ENCODE data around the gene MAP3K21. TPM values are rescaled to one million over a fixed set of nuclear protein-coding genes. Genes with fewer than 3 reads are reported as not detected.

MAP3K21 gene
- total RNA-seq, 2 donors from 2014 or later: 2.7 to 4.2 TPM

DNA sequence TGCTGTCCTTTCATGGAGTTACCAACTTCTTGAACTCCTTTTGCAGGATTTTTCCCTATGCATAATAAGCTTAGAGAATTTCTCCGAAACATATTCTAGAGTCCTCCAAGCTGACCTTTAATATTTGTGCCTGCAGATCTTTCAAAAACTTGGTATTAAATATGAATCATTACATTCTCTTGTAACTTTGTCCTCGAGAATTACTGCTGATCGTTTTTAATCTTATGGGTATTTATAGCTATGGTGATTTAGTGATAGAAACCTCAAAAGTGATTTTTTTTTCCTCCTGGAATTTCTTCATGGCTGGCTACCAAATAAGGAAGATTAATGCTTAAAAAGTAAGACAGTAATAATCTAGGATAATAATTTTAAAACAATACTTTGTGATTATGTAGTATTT is 39.1 kb downstream of the MAP3K21 start:
- Mint-ChIP-seq H3K36me3 (no peaks in the 10 kb centered on the region), H3K27ac (no peak overlapping the region), H3K9me3 (no peaks in the 10 kb centered on the region)
- ATAC-seq (no peak), DNase-seq (ENCODE audit: low spot score in 2 of 2) (no peak)

DNA sequence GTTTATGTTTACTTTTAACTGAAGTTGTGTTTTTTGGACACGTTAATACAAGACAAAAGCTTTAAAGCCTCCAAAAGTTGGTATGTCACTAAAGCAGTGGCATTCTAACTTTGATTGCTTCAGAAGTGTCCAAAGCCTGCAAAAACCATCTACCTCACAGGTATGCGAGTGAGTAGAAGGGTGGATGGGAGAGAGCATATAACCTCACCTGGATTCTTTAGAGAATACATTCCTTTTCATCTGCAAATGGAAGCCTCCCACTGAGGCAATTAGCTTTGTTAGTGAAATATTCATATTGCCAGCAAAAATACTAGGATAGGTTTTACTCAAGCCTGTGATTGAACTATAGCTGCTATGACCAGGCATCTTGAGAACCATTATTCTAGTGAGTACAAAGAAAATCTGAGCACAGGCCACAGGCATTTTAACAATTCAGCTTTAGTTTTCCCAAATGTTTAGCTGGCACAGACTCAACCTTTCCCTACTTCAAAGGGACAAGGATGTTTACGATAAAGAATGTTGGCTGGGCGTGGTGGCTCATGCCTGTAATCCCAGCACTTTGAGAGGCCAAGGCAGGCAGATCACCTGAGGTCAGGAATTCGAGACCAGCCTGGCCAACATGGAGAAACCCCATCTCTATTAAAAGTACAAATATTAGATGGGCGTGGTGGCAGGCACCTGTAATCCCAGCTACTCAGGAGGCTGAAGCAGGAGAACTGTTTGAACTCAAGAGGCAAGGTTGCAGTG is 39.7 kb downstream of the MAP3K21 start:
- H3K36me3 Mint-ChIP-seq: no peaks in the 10 kb centered on the region
- DNase-seq (ENCODE audit: low spot score in 2 of 2) (no peak), ATAC-seq (no peak)
- no peak overlapping the region for H3K27ac Mint-ChIP-seq
- H3K9me3 Mint-ChIP-seq: no peaks in the 10 kb centered on the region

DNA sequence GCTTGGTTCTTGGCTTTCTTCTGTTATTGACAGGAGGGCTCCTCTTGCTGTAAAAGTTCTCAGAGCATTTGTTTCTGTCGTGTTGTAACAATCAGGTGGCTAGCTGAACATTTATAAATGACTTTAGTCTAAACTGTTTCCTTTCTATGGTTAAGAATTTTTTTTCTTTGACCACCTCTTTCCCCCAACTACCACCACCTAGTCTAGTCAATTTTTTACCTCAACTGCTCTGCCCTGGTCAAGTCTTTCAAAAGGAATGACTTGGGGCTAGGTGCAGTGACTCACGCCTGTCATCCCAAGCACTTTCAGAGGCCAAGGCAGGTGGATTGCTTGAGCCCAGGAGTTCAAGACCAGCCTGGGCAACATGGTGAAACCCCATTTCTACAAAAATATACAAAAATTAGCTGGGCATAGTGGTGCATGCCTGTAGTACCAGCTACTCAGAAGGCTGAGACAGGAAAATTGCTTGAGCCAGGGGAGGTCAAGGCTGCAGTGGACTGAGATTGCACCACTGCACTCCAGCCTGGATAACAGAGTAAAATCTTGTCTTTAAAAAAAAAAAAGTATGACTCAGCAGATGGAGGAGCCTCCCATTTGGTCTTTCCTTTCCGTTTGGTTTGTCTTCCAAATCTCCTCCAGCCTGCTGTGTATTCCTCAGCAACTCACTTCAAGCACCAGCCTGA is 40.7 kb downstream of the MAP3K21 start:
- no peak for DNase-seq (ENCODE audit: low spot score in 2 of 2)
- Mint-ChIP-seq H3K36me3 (no peaks in the 10 kb centered on the region), H3K9me3 (no peaks in the 10 kb centered on the region), H3K27ac (no peak overlapping the region)
- no peak for ATAC-seq

DNA sequence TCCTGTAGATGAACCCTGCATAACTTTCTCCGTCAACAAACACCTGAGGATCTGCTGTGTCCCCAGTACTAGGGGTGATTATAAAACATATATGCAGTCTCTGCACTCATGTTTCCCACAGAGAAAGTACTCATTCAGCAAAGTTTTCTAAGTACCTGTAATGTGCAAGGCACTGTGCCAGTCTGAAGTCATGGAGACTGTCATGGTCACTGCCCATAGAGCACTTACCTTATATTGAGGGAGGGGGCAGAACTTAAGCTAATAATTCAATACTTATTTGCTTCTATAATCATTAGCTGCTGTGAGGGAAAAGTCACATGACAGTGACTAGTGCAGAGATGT is 41.2 kb downstream of the MAP3K21 start:
- no peaks in the 10 kb centered on the region for H3K9me3 Mint-ChIP-seq
- no peaks in the 10 kb centered on the region for H3K36me3 Mint-ChIP-seq
- H3K27ac Mint-ChIP-seq: no peak overlapping the region
- DNase-seq (ENCODE audit: low spot score in 2 of 2): no peak
- no peak for ATAC-seq

DNA sequence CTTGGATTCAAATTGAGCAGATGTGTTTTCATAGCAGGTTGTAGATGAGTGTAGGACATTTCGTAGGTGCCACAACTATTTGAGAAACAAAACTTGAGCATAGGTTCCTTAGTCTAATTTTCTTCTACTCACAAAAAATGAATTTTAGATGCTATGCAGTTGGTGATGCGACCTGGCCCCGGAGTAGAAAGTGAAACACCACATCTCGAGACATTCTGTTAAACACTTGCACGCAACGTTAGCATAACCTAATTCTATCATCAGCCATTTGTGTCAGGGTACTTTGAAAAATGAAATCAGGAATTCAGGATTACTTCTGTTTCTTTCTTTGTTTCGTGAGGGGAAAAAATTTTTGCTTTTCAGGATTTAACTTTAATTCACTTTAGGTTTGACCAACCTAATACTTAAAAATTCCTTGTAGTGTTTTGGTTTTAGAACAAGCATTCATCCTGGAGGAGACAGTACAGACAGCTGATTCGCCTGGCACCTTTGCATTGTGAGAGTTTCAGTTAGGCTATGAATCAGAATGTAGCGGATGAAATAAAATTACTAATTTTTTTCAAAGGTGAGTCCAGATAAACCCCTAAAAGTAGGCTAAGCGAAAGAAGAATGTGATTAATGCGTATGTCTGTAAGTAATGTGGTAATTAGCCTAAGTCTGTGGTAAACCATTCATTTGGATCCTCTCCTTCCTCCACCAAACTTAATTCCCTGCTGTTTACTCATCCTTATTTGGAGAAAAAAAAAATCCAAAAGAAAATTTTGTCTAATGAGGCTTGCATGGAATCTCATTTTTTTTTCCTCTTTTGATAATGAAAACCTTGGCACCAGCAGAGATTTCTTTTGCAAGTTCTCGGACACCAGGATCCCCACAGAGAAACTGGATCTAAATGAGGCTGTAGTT is 44.9 kb downstream of the MAP3K21 start:
- H3K36me3 Mint-ChIP-seq: no peaks in the 10 kb centered on the region
- no peaks in the 10 kb centered on the region for H3K9me3 Mint-ChIP-seq
- no peak overlapping the region for H3K27ac Mint-ChIP-seq
- no peak for DNase-seq (ENCODE audit: low spot score in 2 of 2)
- ATAC-seq: no peak

DNA sequence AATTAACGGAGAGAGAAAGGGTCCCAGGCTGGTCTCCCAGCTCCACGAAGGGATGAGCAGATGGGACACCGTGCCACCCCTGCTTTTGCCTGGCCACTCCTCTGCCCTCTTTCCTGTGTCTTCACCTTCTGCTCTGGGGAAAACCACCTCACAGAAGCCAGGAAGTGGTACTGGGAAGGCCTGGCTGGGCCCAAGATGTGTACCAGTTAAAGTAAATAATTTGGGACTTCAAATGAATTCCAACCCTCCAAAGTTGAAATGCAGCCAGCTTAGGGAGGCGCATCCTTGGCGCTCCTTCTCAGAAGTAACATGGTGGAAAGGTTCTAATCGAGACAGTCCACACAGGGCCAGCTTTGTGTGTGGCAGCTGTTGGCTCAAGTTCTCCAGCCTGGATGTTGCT is 45.7 kb downstream of the MAP3K21 start:
- ATAC-seq: no peak
- no peaks in the 10 kb centered on the region for H3K9me3 Mint-ChIP-seq
- H3K27ac Mint-ChIP-seq: no peak overlapping the region

DNA sequence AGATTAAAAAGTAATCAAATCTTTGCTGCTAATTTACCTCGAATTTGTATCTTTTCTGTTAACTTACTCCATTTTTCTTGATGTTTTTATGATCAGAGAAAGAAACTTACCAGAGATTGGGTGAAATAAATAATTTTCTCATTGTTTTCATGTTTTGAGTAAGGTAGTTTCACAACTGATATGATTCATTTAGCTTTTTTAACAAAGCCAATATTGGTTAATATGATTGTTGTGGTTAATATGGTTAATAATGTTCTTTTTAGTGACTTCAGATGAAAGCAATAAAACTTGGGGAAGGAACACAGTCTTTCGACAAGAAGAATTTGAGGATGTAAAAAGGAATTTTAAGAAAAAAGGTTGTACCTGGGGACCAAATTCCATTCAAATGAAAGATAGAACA is 48.1 kb downstream of the MAP3K21 start:
- ATAC-seq (no peak), DNase-seq (ENCODE audit: low spot score in 2 of 2) (no peak)
- no peaks in the 10 kb centered on the region for H3K36me3 Mint-ChIP-seq
- H3K27ac Mint-ChIP-seq: no peak overlapping the region
- no peaks in the 10 kb centered on the region for H3K9me3 Mint-ChIP-seq

More for the DNA sequence above, 45.7 kb downstream of the MAP3K21 start:
- DNase-seq (ENCODE audit: low spot score in 2 of 2): no peak
- no peaks in the 10 kb centered on the region for H3K36me3 Mint-ChIP-seq

DNA sequence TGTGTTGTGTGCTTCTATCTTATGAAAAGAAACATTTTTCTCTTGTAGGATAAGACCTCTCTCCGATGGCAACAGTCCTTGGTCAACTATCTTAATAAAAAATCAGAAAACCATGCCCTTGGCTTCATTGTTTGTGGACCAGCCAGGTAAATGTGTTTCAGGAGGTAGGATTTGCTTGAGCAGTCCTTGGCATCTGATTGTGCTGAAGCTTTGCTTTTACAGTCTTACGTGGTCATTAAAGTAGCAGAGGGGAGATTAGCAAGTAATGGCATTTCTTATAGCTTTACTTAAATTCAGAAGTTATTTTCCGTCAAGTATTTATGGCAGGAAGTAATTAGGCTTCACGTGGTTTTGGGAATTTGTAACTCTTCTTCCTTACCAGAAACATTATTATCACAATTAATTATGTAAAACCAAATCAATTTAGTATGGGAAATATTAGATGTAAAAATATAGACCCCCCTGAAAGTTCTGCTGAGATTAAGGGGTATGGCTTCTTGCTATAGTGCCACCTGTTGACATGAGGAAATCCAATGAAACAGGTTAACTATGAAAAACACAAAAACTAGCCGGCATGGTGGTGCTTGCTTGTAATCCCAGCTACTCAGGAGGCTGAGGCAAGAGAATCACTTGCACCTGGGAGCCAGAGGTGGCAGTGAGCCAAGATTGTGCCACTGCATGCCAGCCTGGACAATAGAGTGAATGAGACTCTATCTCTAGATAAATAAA is 49.0 kb downstream of the MAP3K21 start:
- DNase-seq (ENCODE audit: low spot score in 2 of 2) (no peak), ATAC-seq (no peak)
- H3K27ac Mint-ChIP-seq: no peak overlapping the region
- no peaks in the 10 kb centered on the region for H3K36me3 Mint-ChIP-seq
- H3K9me3 Mint-ChIP-seq: no peaks in the 10 kb centered on the region

DNA sequence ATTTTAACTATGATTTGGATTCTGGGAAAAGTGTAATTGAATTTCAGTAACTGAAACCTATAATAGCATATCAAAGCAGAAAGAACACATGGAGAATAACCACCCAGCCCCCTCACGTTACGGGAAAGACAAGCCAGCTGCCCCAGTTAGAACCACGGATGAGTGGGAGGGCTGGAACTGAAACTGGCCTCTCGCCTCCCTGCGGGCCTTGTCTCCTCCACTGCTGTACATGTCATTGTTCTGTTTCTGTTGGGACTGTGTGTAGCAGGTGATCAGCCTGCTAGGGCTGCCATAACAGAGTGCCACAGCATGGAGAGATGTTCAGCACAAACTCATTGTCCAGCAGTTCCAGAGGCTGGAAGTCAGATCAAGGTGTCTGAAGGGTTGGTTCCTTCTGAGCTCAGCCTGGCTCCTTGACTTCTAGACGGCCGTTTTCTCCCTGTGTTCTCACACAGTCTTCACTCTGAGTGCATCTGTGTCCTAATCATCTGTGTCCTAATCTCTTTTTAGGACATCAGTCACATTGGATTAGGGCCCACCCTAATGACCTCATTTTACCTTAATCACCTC is 52.4 kb downstream of the MAP3K21 start:
- ATAC-seq (no peak), DNase-seq (ENCODE audit: low spot score in 2 of 2) (no peak)
- Mint-ChIP-seq H3K9me3 (no peaks in the 10 kb centered on the region), H3K27ac (no peak overlapping the region), H3K36me3 (peaks cover 5 to 10% of the 10 kb centered on the region in 2 donors)

DNA sequence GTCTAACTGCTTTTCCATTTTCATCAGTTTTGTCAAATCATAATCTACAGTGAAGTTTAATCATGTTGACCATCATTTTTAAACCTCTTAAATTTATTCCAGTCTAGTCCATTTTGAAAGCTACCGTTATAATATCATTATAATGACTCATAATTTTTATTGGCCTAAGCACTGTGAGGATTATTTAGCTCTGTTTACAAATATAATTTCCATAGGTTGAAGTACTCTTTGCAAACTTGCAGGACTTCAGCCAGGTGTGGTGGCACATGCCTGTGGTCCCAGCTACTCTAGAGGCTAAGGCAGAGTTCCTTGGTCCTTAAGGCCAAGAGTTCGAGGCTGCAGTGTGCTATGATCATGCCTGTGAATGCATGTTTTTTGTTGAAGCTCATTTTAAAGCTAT is 54.3 kb downstream of the MAP3K21 start:
- H3K27ac Mint-ChIP-seq: no peak overlapping the region
- H3K9me3 Mint-ChIP-seq: no peaks in the 10 kb centered on the region
- H3K36me3 Mint-ChIP-seq: peaks cover 5 to 10% of the 10 kb centered on the region in 2 donors
- ATAC-seq: no peak
- DNase-seq (ENCODE audit: low spot score in 2 of 2): no peak

DNA sequence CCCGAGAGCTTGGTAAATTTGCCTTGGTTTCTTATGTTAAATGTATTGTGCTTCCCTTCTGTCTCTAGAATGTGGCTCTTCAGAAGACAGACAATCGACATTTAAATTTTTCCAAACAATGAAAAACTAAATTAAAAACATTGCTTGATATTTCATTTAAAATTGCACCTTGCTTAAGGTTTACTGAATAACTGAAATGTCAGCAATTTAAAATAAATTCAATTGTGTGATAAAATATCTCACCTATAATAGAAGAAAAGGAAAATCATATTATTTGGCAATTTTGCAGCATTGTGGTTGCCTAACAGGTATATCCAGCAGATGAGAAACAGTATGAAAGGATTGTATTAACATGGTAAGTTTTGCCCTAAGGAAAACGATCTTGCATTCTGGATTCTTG is 56.5 kb downstream of the MAP3K21 start:
- Mint-ChIP-seq H3K27ac (no peak overlapping the region), H3K36me3 (peaks cover 5 to 10% of the 10 kb centered on the region in 2 donors)
- ATAC-seq: no peak

DNA sequence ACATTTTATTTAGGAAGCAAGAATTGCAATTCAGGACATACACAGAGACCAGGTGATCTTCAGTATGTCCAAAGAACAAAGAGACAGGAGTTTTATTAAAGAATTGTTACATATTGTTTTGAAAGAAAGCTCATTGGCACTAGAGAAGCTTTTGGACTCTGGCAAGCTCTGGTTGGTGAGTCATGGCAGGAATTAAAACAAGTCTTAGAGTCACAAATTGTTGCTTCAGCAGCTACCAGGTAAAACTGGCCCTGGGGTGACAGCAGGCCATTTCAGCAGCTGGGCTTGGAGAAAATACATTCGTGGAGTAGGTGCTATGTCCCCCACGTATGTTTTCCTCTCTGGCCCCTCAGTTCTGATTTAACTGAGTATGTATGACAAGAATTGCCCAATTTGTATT is 58.8 kb downstream of the MAP3K21 start:
- H3K27ac Mint-ChIP-seq: no peak overlapping the region

More for the DNA sequence above, 56.5 kb downstream of the MAP3K21 start:
- DNase-seq (ENCODE audit: low spot score in 2 of 2): no peak
- H3K9me3 Mint-ChIP-seq: no peaks in the 10 kb centered on the region

DNA sequence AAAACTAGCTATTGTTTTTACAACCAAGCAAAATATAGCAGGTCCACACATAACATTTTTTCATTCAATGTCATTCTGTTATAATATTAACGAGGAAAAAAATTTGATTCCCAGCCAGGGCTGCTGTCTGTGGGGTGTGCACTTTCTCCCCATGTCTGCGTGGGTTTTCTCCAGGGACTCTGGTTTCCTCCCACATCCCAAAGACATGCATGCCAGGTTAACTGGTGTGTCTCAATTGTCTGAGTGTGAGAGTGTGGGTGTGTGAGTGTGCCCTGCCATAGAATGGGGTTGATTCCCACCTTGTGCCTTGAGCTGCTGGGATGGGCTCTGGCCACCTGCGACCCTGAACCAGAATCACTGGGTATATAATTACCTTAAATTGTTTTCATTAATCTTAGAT is 60.1 kb downstream of the MAP3K21 start:
- ATAC-seq: no peak
- Mint-ChIP-seq H3K9me3 (no peaks in the 10 kb centered on the region), H3K27ac (no peak overlapping the region), H3K36me3 (peaks cover 5 to 10% of the 10 kb centered on the region in 2 donors)
- DNase-seq (ENCODE audit: low spot score in 2 of 2): no peak

More for the DNA sequence above, 58.8 kb downstream of the MAP3K21 start:
- DNase-seq (ENCODE audit: low spot score in 2 of 2) (no peak), ATAC-seq (no peak)
- H3K36me3 Mint-ChIP-seq: peaks cover 5 to 10% of the 10 kb centered on the region in 2 donors
- H3K9me3 Mint-ChIP-seq: no peaks in the 10 kb centered on the region

DNA sequence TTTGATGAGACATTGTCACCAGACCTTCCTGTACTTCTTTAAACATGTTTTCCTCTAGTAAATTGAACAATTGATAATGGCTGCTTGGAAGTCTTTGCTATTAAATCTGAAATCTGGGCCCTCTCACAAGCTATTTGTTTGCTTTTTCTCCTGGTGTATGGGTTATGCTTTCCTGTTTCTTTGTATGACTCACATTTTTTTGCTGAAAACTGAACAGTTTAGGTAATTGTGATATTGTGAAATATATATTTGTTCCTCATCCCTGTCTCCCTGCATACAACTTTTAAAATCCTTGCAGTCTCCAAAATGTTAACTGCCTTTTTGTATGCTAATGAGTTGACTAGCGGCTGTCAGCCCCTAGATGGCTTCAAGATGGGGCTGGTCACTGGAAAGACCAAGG is 61.6 kb downstream of the MAP3K21 start:
- no peak for ATAC-seq
- DNase-seq (ENCODE audit: low spot score in 2 of 2): no peak
- Mint-ChIP-seq H3K9me3 (no peaks in the 10 kb centered on the region), H3K36me3 (no peaks in the 10 kb centered on the region), H3K27ac (no peak overlapping the region)

DNA sequence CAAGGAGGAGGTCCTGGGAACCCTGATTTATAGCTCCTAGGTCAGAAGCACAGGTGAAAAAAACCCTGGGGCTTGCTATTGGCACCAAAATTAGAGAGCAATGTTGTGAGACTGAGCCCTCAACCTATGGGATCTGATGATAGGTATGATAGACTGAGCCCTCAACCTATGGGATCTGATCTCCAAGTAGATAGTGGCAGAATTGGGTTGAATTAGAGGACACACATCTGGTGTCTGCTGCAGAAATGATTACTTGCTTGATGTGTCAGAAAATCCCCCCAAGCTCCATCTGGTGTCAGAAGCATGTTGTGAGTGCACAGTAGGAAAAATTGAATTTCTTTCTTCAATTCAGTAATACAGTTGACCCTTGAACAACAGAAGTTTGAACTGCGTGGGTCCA is 62.4 kb downstream of the MAP3K21 start:
- H3K36me3 Mint-ChIP-seq: no peaks in the 10 kb centered on the region
- DNase-seq (ENCODE audit: low spot score in 2 of 2) (no peak), ATAC-seq (no peak)
- no peaks in the 10 kb centered on the region for H3K9me3 Mint-ChIP-seq
- no peak overlapping the region for H3K27ac Mint-ChIP-seq
